Measurements from ENCODE around the gene CDH4.

The CDH4 gene

GRCh38 chr20:61835791-61836350 lies 583.8 kb downstream of the CDH4 start:
- TF ChIP-seq FOXP2 (optimal IDR thresholded peaks at IDR 0.05; ENCODE audit: borderline replicate concordance, extremely low read depth, extremely low read length, insufficient read depth) (no peak), REST (IDR thresholded peaks at IDR 0.05; ENCODE audit: insufficient read depth in 1 of 2, low read depth in 2 of 2, low read length in 2 of 2) (no peak), SIN3A (IDR thresholded peaks at IDR 0.05; ENCODE audit: borderline replicate concordance, insufficient read depth, low read length) (no peak), TAF1 (IDR thresholded peaks at IDR 0.05; ENCODE audit: borderline replicate concordance, insufficient read depth, low read length) (no peak), POLR2AphosphoS5 (IDR thresholded peaks at IDR 0.05; ENCODE audit: low read depth, low read length) (no peak)

GRCh38 chr20:61837200-61837599 lies 585.1 kb downstream of the CDH4 start:
- TF ChIP-seq REST (IDR thresholded peaks at IDR 0.05; ENCODE audit: insufficient read depth in 1 of 2, low read depth in 2 of 2, low read length in 2 of 2): no peak
- no peak for TF ChIP-seq POLR2AphosphoS5 (IDR thresholded peaks at IDR 0.05; ENCODE audit: low read depth, low read length)
- TF ChIP-seq SIN3A (IDR thresholded peaks at IDR 0.05; ENCODE audit: borderline replicate concordance, insufficient read depth, low read length): no peak
- TF ChIP-seq TAF1 (IDR thresholded peaks at IDR 0.05; ENCODE audit: borderline replicate concordance, insufficient read depth, low read length): no peak
- no peak for TF ChIP-seq FOXP2 (optimal IDR thresholded peaks at IDR 0.05; ENCODE audit: borderline replicate concordance, extremely low read depth, extremely low read length, insufficient read depth)

- TF ChIP-seq FOXP2 (optimal IDR thresholded peaks at IDR 0.05; ENCODE audit: borderline replicate concordance, extremely low read depth, extremely low read length, insufficient read depth) (no peak), SIN3A (IDR thresholded peaks at IDR 0.05; ENCODE audit: borderline replicate concordance, insufficient read depth, low read length) (no peak), REST (IDR thresholded peaks at IDR 0.05; ENCODE audit: insufficient read depth in 1 of 2, low read depth in 2 of 2, low read length in 2 of 2) (no peak), TAF1 (IDR thresholded peaks at IDR 0.05; ENCODE audit: borderline replicate concordance, insufficient read depth, low read length) (no peak), POLR2AphosphoS5 (IDR thresholded peaks at IDR 0.05; ENCODE audit: low read depth, low read length) (no peak)
Measured at GRCh38 chr20:61839223-61839911, 587.3 kb downstream of the CDH4 start.

- TF ChIP-seq POLR2AphosphoS5 (IDR thresholded peaks at IDR 0.05; ENCODE audit: low read depth, low read length): no peak
- TF ChIP-seq REST (IDR thresholded peaks at IDR 0.05; ENCODE audit: insufficient read depth in 1 of 2, low read depth in 2 of 2, low read length in 2 of 2): no peak
- TF ChIP-seq FOXP2 (optimal IDR thresholded peaks at IDR 0.05; ENCODE audit: borderline replicate concordance, extremely low read depth, extremely low read length, insufficient read depth): no peak
- no peak for TF ChIP-seq TAF1 (IDR thresholded peaks at IDR 0.05; ENCODE audit: borderline replicate concordance, insufficient read depth, low read length)
- TF ChIP-seq SIN3A (IDR thresholded peaks at IDR 0.05; ENCODE audit: borderline replicate concordance, insufficient read depth, low read length): no peak
Measured at GRCh38 chr20:61839912-61840778, 588.1 kb downstream of the CDH4 start.

Data from PFSK-1 (cell line).